CD14-positive monocyte (primary cell): ENCODE data around the gene GNAT1. TPM values are rescaled to one million over a fixed set of nuclear protein-coding genes. Genes with fewer than 3 reads are reported as not detected.

Experiments used
- DNase-seq, 3 donors: peaks; one replicate each; pipeline ENCODE4 v3.0.0-alpha.2; 2011 to 2022
- H2AFZ ChIP-seq: 2 replicates; pipeline ENCODE4 v1.6.0; 2012; ENCODE audit warnings: mild to moderate bottlenecking, low read depth, low read length, inconsistent platforms; ENCODE audit not compliant: insufficient read depth, poor library complexity, severe bottlenecking
- H3K27ac ChIP-seq, 2 donors: 1 replicate in 1 of 2; 2 replicates in 1 of 2; pipeline ENCODE4 v1.5.1; 2012 to 2013; ENCODE audit warnings: low read length in 2 of 2, control low read depth in 1 of 2, inconsistent platforms in 1 of 2, low read depth in 1 of 2, mild to moderate bottlenecking in 1 of 2
- H3K27me3 ChIP-seq, 2 donors: one replicate each; pipeline versions ENCODE4 v1.6.0 to v1.6.1; 2011 to 2013; ENCODE audit warnings: low read length in 2 of 2; ENCODE audit not compliant: control insufficient read depth in 2 of 2, insufficient read depth in 2 of 2
- H3K36me3 ChIP-seq, 2 donors: replicated peaks in 1 of 2; 1 replicate in 1 of 2; 2 replicates in 1 of 2; pipeline versions ENCODE4 v1.5.1 to v1.6.1; 2012 to 2013; ENCODE audit warnings: low read length in 2 of 2, control low read depth in 1 of 2, inconsistent platforms in 1 of 2, mild to moderate bottlenecking in 1 of 2; ENCODE audit not compliant: insufficient read depth in 2 of 2, control insufficient read depth in 1 of 2
- H3K4me1 ChIP-seq, 2 donors: 1 replicate in 1 of 2; 2 replicates in 1 of 2; pipeline versions ENCODE4 v1.5.1 to v1.6.1; 2012 to 2013; ENCODE audit warnings: low read length in 2 of 2, control low read depth in 1 of 2, inconsistent platforms in 1 of 2, mild to moderate bottlenecking in 1 of 2, moderate library complexity in 1 of 2; ENCODE audit not compliant: insufficient read depth in 2 of 2, control insufficient read depth in 1 of 2
- H3K4me2 ChIP-seq: replicated peaks from 2 replicates; pipeline ENCODE3; 2012; ENCODE audit warnings: low read length, moderate library complexity, mild to moderate bottlenecking; ENCODE audit not compliant: poor library complexity, severe bottlenecking; ENCODE audit errors: extremely low read depth
- H3K4me3 ChIP-seq, 3 experiments: fragments of 200-600 bp in 1 of 3; sonication (generic) in 1 of 3; replicated peaks in 1 of 3; 1 replicate in 2 of 3; 2 replicates in 1 of 3; pipeline ENCODE4 v1.5.1; 2011 to 2013; ENCODE audit warnings: low read length in 3 of 3, mild to moderate bottlenecking in 3 of 3, control low read depth in 2 of 3, low read depth in 2 of 3, inconsistent platforms in 1 of 3, moderate library complexity in 1 of 3
- H3K79me2 ChIP-seq: 2 replicates; pipeline ENCODE4 v1.6.0; 2012; ENCODE audit warnings: mild to moderate bottlenecking, control low read depth, inconsistent platforms, low read length, moderate library complexity; ENCODE audit not compliant: insufficient read depth
- H3K9ac ChIP-seq: 2 replicates; pipeline ENCODE4 v1.6.0; 2017; ENCODE audit warnings: low read length, mild to moderate bottlenecking; ENCODE audit not compliant: insufficient read depth, poor library complexity, severe bottlenecking
- H3K9me3 ChIP-seq, 2 donors: replicated peaks in 1 of 2; 1 replicate in 1 of 2; 2 replicates in 1 of 2; pipeline versions ENCODE4 v1.5.1 to v1.6.1; 2012 to 2013; ENCODE audit warnings: low read length in 2 of 2, control low read depth in 1 of 2; ENCODE audit not compliant: control insufficient read depth in 1 of 2, insufficient read depth in 1 of 2
- H4K20me1 ChIP-seq: 2 replicates; pipeline ENCODE4 v1.6.0; 2012; ENCODE audit warnings: mild to moderate bottlenecking, low read length, control low read depth, moderate library complexity; ENCODE audit not compliant: insufficient read depth
- H3K27ac Mint-ChIP-seq, 7 donors: one replicate each; pipeline ENCODE4 v1.8.0; 2020; ENCODE audit warnings: mild to moderate bottlenecking in 7 of 7, mixed read lengths in 7 of 7, moderate library complexity in 6 of 7, inconsistent platforms in 2 of 7
- H3K27me3 Mint-ChIP-seq, 3 donors: one replicate each; pipeline ENCODE4 v1.8.0; 2021 to 2022; ENCODE audit warnings: low read depth in 3 of 3, mild to moderate bottlenecking in 3 of 3, mixed read lengths in 3 of 3, moderate library complexity in 3 of 3, inconsistent platforms in 1 of 3
- H3K36me3 Mint-ChIP-seq, 2 donors: one replicate each; pipeline ENCODE4 v1.8.0; 2020; ENCODE audit warnings: mixed read lengths in 2 of 2, inconsistent platforms in 1 of 2, mild to moderate bottlenecking in 1 of 2
- H3K4me1 Mint-ChIP-seq: one replicate; pipeline ENCODE4 v1.8.0; 2020; ENCODE audit warnings: mild to moderate bottlenecking, mixed read lengths
- H3K4me3 Mint-ChIP-seq, 2 donors: one replicate each; pipeline ENCODE4 v1.8.0; 2020; ENCODE audit warnings: mild to moderate bottlenecking in 2 of 2, mixed read lengths in 2 of 2, moderate library complexity in 1 of 2
- H3K9me3 Mint-ChIP-seq, 7 donors: one replicate each; pipeline ENCODE4 v1.8.0; 2020 to 2022; ENCODE audit warnings: mixed read lengths in 7 of 7, mild to moderate bottlenecking in 6 of 7, moderate library complexity in 6 of 7, inconsistent platforms in 2 of 7
- WGBS: methylation state at CpG from one replicate; pipeline ENCODE4 v1.1.5; 2013; ENCODE audit warnings: missing lambda C conversion rate; ENCODE audit not compliant: insufficient coverage; 5-methylcytosine and 5-hydroxymethylcytosine counted together
- intact Hi-C, 2 donors: fragments of 100-400 bp; cut with micrococcal nuclease; formaldehyde crosslinking; loops; one replicate each; pipeline versions ENCODE4 v1.15.0 to v1.15.1; 2023
- polyA plus RNA-seq, 3 donors: library from polyadenylated mRNA; depleted of rRNA in 1 of 3; unstranded in 2 of 3; stranded (reverse) in 1 of 3; fragments of 300-500 nt in 2 of 3; fragments of >200 nt in 1 of 3; fragmentation: Illumina TruSeq in 2 of 3; gene quantifications; 1 replicate in 2 of 3; 2 replicates in 1 of 3; pipeline ENCODE4 v1.2.3, GENCODE V29; 2012 to 2021
- TF ChIP-seq, protein P1 (sequence below): fragments of 200-600 bp; IDR thresholded peaks from one replicate; pipeline ENCODE4 v1.8.0; 2022; ENCODE audit warnings: antibody characterized with exemption, mild to moderate bottlenecking

Gene GNAT1
- polyA plus RNA-seq, 3 donors, result not detected

- H3K4me3 Mint-ChIP-seq, result peak within 1 kb of the TSS; percentile 99 to 100
- Histone ChIP-seq H3K9ac (peak within 1 kb of the TSS; percentile 89), H3K79me2 (peaks cover 92% of the 10 kb centered on the region), H3K4me1 (peaks cover 72 to 76% of the 10 kb centered on the region in 2 donors), H3K4me2 (peak within 1 kb of the TSS; percentile 96), H3K27me3 (no peaks in the 10 kb centered on the region), H3K9me3 (no peaks in the 10 kb centered on the region), H3K36me3 (peaks cover 16 to 22% of the 10 kb centered on the region in 2 donors), H4K20me1 (peaks cover 48% of the 10 kb centered on the region), H3K4me3 (peak within 1 kb of the TSS; percentile 61 to 100 (median 97)), H3K27ac (peak within 1 kb of the TSS; percentile 98 to 100), H2AFZ (peak within 1 kb of the TSS; percentile 59)
- peaks cover 0 to 1% (median 0%) of the 10 kb centered on the region in 3 donors for H3K27me3 Mint-ChIP-seq
- intact Hi-C loops, result no loop called here
- H3K36me3 Mint-ChIP-seq, result peaks cover 19 to 37% of the 10 kb centered on the region in 2 donors
- peak; percentile 97 to 99 (median 97) for DNase-seq
- peaks cover 67% of the 10 kb centered on the region for H3K4me1 Mint-ChIP-seq
- TF ChIP-seq, protein P1, sequence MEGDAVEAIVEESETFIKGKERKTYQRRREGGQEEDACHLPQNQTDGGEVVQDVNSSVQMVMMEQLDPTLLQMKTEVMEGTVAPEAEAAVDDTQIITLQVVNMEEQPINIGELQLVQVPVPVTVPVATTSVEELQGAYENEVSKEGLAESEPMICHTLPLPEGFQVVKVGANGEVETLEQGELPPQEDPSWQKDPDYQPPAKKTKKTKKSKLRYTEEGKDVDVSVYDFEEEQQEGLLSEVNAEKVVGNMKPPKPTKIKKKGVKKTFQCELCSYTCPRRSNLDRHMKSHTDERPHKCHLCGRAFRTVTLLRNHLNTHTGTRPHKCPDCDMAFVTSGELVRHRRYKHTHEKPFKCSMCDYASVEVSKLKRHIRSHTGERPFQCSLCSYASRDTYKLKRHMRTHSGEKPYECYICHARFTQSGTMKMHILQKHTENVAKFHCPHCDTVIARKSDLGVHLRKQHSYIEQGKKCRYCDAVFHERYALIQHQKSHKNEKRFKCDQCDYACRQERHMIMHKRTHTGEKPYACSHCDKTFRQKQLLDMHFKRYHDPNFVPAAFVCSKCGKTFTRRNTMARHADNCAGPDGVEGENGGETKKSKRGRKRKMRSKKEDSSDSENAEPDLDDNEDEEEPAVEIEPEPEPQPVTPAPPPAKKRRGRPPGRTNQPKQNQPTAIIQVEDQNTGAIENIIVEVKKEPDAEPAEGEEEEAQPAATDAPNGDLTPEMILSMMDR, result no peak
- peak within 1 kb of the TSS; percentile 93 to 98 (median 95) for H3K27ac Mint-ChIP-seq
- peaks cover 0 to 2% (median 0%) of the 10 kb centered on the region in 7 donors for H3K9me3 Mint-ChIP-seq
- under 1% methylated on average over 74 of the region's 75 CpGs for WGBS
Measured at GRCh38 chr3:50235716-50236483, 44.5 kb downstream of the GNAT1 start, which contains the start of gene GNAI2. GNAI2 (plus strand) TSS chr3:50236204; CDS start chr3:50236336, 132 bp downstream.

DNA sequence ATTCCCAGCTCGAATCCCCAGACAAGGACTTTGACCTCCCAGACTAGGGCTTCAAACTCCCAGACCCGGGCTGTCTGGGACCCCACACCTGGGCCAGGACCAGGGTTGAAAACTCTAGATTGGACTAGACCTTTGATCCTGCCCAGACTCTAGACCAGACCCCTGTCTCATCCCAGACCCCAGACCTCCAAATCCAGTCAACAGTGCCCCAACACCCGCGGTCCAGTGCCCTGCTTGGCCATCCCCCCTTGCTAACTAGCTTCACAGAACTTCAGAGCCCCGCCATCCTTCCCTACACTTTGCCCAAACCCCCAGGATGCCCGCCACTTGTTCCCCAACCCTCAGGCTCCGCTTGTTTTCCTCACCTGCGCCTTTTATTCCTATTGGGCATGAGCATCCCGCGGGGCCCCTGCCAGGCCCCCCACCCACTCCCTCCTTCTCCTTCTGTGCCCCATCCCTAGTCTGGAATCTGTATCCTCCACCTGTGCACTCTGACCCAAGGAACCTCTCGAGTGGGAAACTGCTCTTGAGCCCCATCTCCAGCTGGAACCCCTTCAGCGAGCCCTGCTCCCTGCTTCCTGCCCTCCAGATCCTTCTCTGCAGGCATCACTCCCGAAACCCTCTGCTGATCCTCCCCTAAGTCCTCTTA is 45.2 kb downstream of the GNAT1 start:
- Histone ChIP-seq H2AFZ (no peak overlapping the region), H4K20me1 (peaks cover 55% of the 10 kb centered on the region), H3K4me3 (peak overlapping the region; percentile 61 to 100 (median 97)), H3K27ac (peak overlapping the region; percentile 98 to 100), H3K4me1 (peaks cover 72 to 76% of the 10 kb centered on the region in 2 donors), H3K9ac (peak overlapping the region; percentile 89), H3K27me3 (no peaks in the 10 kb centered on the region), H3K79me2 (peaks cover 92% of the 10 kb centered on the region), H3K4me2 (peak overlapping the region; percentile 96), H3K36me3 (peaks cover 16 to 22% of the 10 kb centered on the region in 2 donors), H3K9me3 (no peaks in the 10 kb centered on the region)
- DNase-seq, result no peak
- peak overlapping the region; percentile 99 to 100 for H3K4me3 Mint-ChIP-seq
- H3K27ac Mint-ChIP-seq, result peak overlapping the region; percentile 93 to 98 (median 95)
- H3K27me3 Mint-ChIP-seq, result peaks cover 0 to 1% (median 0%) of the 10 kb centered on the region in 3 donors
- peaks cover 22 to 44% of the 10 kb centered on the region in 2 donors for H3K36me3 Mint-ChIP-seq
- H3K4me1 Mint-ChIP-seq, result peaks cover 67% of the 10 kb centered on the region
- intact Hi-C loops, result no loop called here
- H3K9me3 Mint-ChIP-seq, result peaks cover 0 to 2% (median 0%) of the 10 kb centered on the region in 7 donors
- WGBS, result 0% methylated on average over 12 of the region's 13 CpGs
- TF ChIP-seq, protein P1, result no peak
